Activated CD4-positive, alpha-beta T cell treated with anti-CD3 and anti-CD28 coated beads, Interleukin-2, amount 50 U/mL, for 4 hours (primary cell): ENCODE results near the gene PAPOLA.

Experiments
- DNase-seq, 2 experiments: peaks; one replicate each; pipeline ENCODE4 v3.0.0-alpha.2; 2020

Gene PAPOLA

GRCh38 chr14:96568621-96569020, 66.4 kb downstream of the PAPOLA start:
- DNase-seq, result no peak

- no peak for DNase-seq
Observed at GRCh38 chr14:96571311-96571710, 69.1 kb downstream of the PAPOLA start.

- DNase-seq, result no peak
Observed at GRCh38 chr14:96573473-96574100, 71.4 kb downstream of the PAPOLA start.

GRCh38 chr14:96574171-96574632, 72.0 kb downstream of the PAPOLA start:
- no peak for DNase-seq

GRCh38 chr14:96574633-96575632, 72.8 kb downstream of the PAPOLA start:
- DNase-seq, result no peak

- DNase-seq, result no peak
Observed at GRCh38 chr14:96576359-96576758, 74.2 kb downstream of the PAPOLA start.

GRCh38 chr14:96576937-96577336, 74.8 kb downstream of the PAPOLA start:
- DNase-seq, result no peak

GRCh38 chr14:96578619-96579018, 76.4 kb downstream of the PAPOLA start:
- DNase-seq, result no peak

GRCh38 chr14:96579358-96579757, 77.2 kb downstream of the PAPOLA start:
- no peak for DNase-seq

- DNase-seq, result no peak
Observed at GRCh38 chr14:96579855-96580254, 77.7 kb downstream of the PAPOLA start.

- no peak for DNase-seq
Observed at GRCh38 chr14:96580566-96580965, 78.4 kb downstream of the PAPOLA start.

GRCh38 chr14:96581026-96581425, 78.8 kb downstream of the PAPOLA start:
- DNase-seq, result no peak

- no peak for DNase-seq
Observed at GRCh38 chr14:96581902-96582301, 79.7 kb downstream of the PAPOLA start.

- no peak for DNase-seq
Observed at GRCh38 chr14:96582411-96582961, 80.3 kb downstream of the PAPOLA start.

- no peak for DNase-seq
Observed at GRCh38 chr14:96582995-96583394, 80.8 kb downstream of the PAPOLA start.

- no peak for DNase-seq
Observed at GRCh38 chr14:96583569-96584041, 81.4 kb downstream of the PAPOLA start.

GRCh38 chr14:96584199-96584906, 82.2 kb downstream of the PAPOLA start:
- no peak for DNase-seq

GRCh38 chr14:96584907-96585671, 82.9 kb downstream of the PAPOLA start:
- DNase-seq, result no peak

- no peak for DNase-seq
Observed at GRCh38 chr14:96585672-96586013, 83.5 kb downstream of the PAPOLA start.

- DNase-seq, result no peak
Observed at GRCh38 chr14:96586056-96586455, 83.9 kb downstream of the PAPOLA start.

- DNase-seq, result no peak
Observed at GRCh38 chr14:96586921-96587822, 85.0 kb downstream of the PAPOLA start.
